ENCODE data around the gene PSMD1. TPM values are rescaled to one million over a fixed set of nuclear protein-coding genes. Genes with fewer than 3 reads are reported as not detected.
A peak's percentile ranks its signal among the peaks of the same experiment; 100 is the strongest.

Gene PSMD1
- total and polyA plus RNA-seq, 2 of the 8 experiments (the other 6 are each of a cell fraction or from before 2014, with no cell fraction given), result 179 to 272 TPM

GRCh38 chr2:231113489-231113888 is 56.8 kb downstream of the PSMD1 start:
- Histone ChIP-seq H3K23me2 (ENCODE audit: low read depth, low read length) (no peaks in the 10 kb centered on the region), H2BK20ac (ENCODE audit: low read length) (no peak overlapping the region), H3K4ac (replicated peaks; ENCODE audit: insufficient read length, low read depth, low read length) (no peak overlapping the region), H2AFZ (ENCODE audit: low read length) (no peak overlapping the region), H4K5ac (ENCODE audit: insufficient read length, low read depth, low read length) (no peak overlapping the region), H3K27me3 (replicated peaks in 1 of 4; ENCODE audit: control insufficient read depth in 3 of 4, extremely low read depth in 1 of 4, insufficient read depth in 3 of 4, low read length in 3 of 4) (no peaks in the 10 kb centered on the region), H3K14ac (ENCODE audit: insufficient read length) (no peak overlapping the region), H3K18ac (ENCODE audit: extremely low read depth, low read length) (no peak overlapping the region), H3K56ac (replicated peaks; ENCODE audit: insufficient read length, low read depth, low read length) (no peak overlapping the region), H4K91ac (replicated peaks; ENCODE audit: insufficient read length, low read length) (no peak overlapping the region), H2BK12ac (ENCODE audit: low read depth, low read length) (no peak overlapping the region), H2AK5ac (ENCODE audit: low read depth, low read length) (no peak overlapping the region), H2BK15ac (ENCODE audit: low read length) (no peak overlapping the region), H3K23ac (ENCODE audit: insufficient read length) (no peak overlapping the region), H4K8ac (ENCODE audit: extremely low read depth, insufficient read depth, low read length) (no peak overlapping the region), H3K27ac (ENCODE audit: low read depth, low read length) (no peak overlapping the region), H3K36me3 (ENCODE audit: control insufficient read depth in 2 of 4, insufficient read depth in 4 of 4, low read length in 3 of 4) (peaks cover 0 to 15% (median 6%) of the 10 kb centered on the region in 4 experiments; a peak in 6 of 8 replicates), H2BK5ac (ENCODE audit: low read depth, low read length) (no peak overlapping the region), H3K4me2 (ENCODE audit: insufficient read depth in 1 of 2, low read depth in 2 of 2, low read length in 2 of 2) (no peak overlapping the region; a peak in 1 of 4 replicates), H3K9ac (replicated peaks in 1 of 4; ENCODE audit: extremely low read depth in 1 of 4, low read depth in 3 of 4, low read length in 3 of 4) (no peak overlapping the region), H3K79me2 (ENCODE audit: control insufficient read depth in 1 of 2, insufficient read depth in 2 of 2, low read length in 2 of 2) (no peaks in the 10 kb centered on the region), H2BK120ac (replicated peaks; ENCODE audit: low read depth, low read length) (no peak overlapping the region), H3K4me1 (replicated peaks in 1 of 4; ENCODE audit: control insufficient read depth in 3 of 4, insufficient read depth in 4 of 4, low read length in 3 of 4) (peaks cover 0 to 4% (median 3%) of the 10 kb centered on the region in 4 experiments; a peak in 5 of 7 replicates), H3K4me3 (ENCODE audit: extremely low read depth in 1 of 4, insufficient read depth in 2 of 4, low read depth in 3 of 4, low read length in 4 of 4) (no peak overlapping the region), H3K9me3 (ENCODE audit: insufficient read depth in 2 of 2, low read depth in 1 of 2, low read length in 1 of 2) (no peaks in the 10 kb centered on the region), H4K20me1 (replicated peaks in 1 of 2; ENCODE audit: control insufficient read depth in 1 of 2, insufficient read depth in 2 of 2, low read length in 2 of 2) (peaks cover 0 to 2% of the 10 kb centered on the region in 2 experiments), H3K79me1 (ENCODE audit: low read depth, low read length) (no peaks in the 10 kb centered on the region)
- ChIA-PET POLR2A (ENCODE audit: partially characterized antibody) (interaction anchor here (0.6 kb wide), 1 partner anchor 303 kb away, joined by 3 read pairs; no protein-coding TSS in a partner anchor), CTCF (ENCODE audit: partially characterized antibody) (interaction anchor here (0.7 to 4.4 kb wide), 4 partner anchors 9 to 76 kb away, joined by 3 to 14 read pairs (median 8); no protein-coding TSS in a partner anchor)
- DNase-seq (ENCODE audit: low read depth in 1 of 2, low spot score in 2 of 2), result no peak
- WGBS, 2 experiments (ENCODE audit: extremely low coverage in 1 of 2, insufficient coverage in 1 of 2, insufficient read length in 1 of 2, insufficient replicate concordance in 2 of 2, low coverage in 1 of 2, low lambda C conversion rate in 2 of 2, missing lambda C conversion rate in 1 of 2), result 84% methylated on average over 5 of the region's 5 CpGs; no CpG with 5 or more reads in 1 of the 2 experiments
- FAIRE-seq, result peak; percentile 60
- TF ChIP-seq TEAD4 (IDR thresholded peaks at IDR 0.05; ENCODE audit: low read depth, low read length) (peak; percentile 41; the same call in 1 of the 2 replicates), MAX (IDR thresholded peaks at IDR 0.05) (no peak)
